Ectodermal cell (in vitro differentiated cells): ENCODE data around the gene CTDSP1.

Experiments used
- H3K27ac ChIP-seq: 2 replicates; pipeline ENCODE4 v1.7.0; 2013; ENCODE audit warnings: mild to moderate bottlenecking, low read depth, low read length; ENCODE audit not compliant: insufficient read depth, poor library complexity, severe bottlenecking
- H3K27me3 ChIP-seq: 2 replicates; pipeline ENCODE4 v1.7.0; 2013; ENCODE audit warnings: mild to moderate bottlenecking, low read length; ENCODE audit not compliant: insufficient read depth, control insufficient read depth, poor library complexity, severe bottlenecking
- H3K36me3 ChIP-seq: one replicate; pipeline ENCODE4 v1.7.0; 2013; ENCODE audit warnings: low read length; ENCODE audit not compliant: control insufficient read depth, insufficient read depth
- H3K4me1 ChIP-seq: one replicate; pipeline ENCODE4 v1.7.0; 2013; ENCODE audit warnings: low read length; ENCODE audit not compliant: control insufficient read depth, insufficient read depth
- H3K4me3 ChIP-seq: 2 replicates; pipeline ENCODE4 v1.7.0; 2013; ENCODE audit warnings: low read depth, low read length, control low read depth; ENCODE audit not compliant: insufficient read depth
- H3K9me3 ChIP-seq: 2 replicates; pipeline ENCODE4 v1.7.0; 2013; ENCODE audit warnings: mild to moderate bottlenecking, low read length, moderate library complexity; ENCODE audit not compliant: control insufficient read depth
- WGBS, 2 experiments: methylation state at CpG; one replicate each; pipeline ENCODE4 v1.1.7; 2013; ENCODE audit warnings: missing lambda C conversion rate in 2 of 2; 5-methylcytosine and 5-hydroxymethylcytosine counted together

Gene CTDSP1

DNA sequence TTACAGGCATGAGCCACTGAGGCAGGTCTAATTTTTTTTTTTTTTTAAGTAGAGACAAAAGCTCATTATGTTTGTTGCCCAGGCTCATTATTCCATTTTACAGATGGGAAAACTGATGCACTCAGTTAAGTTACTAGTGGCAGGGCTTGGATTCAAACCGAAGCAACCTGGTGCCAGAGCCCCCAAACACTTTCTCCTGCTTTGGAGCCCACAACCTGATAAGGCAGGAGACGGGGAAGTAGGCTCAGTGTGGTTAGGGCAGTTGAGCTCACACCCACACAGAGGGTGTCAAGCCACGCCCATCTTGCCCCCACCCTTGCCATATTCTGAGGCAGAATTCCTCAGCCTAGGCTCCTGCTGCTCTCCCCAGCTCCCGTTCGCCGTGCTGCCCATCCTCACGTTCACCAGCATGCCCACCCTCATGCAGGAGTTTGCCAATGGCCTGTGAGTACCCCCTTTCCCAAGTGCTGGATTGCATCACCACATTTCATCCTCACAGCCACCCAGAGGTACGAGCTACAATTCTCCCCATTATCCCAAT lies 5.8 kb upstream of the CTDSP1 start:
- H3K4me3 ChIP-seq: no peak overlapping the region
- peaks cover 16% of the 10 kb centered on the region for H3K4me1 ChIP-seq
- WGBS, 2 experiments: 68 to 69% methylated on average over 8 of the region's 8 CpGs
- H3K27ac ChIP-seq: no peak overlapping the region
- H3K27me3 ChIP-seq: peaks cover 26% of the 10 kb centered on the region
- no peaks in the 10 kb centered on the region for H3K36me3 ChIP-seq
- H3K9me3 ChIP-seq: no peaks in the 10 kb centered on the region

DNA sequence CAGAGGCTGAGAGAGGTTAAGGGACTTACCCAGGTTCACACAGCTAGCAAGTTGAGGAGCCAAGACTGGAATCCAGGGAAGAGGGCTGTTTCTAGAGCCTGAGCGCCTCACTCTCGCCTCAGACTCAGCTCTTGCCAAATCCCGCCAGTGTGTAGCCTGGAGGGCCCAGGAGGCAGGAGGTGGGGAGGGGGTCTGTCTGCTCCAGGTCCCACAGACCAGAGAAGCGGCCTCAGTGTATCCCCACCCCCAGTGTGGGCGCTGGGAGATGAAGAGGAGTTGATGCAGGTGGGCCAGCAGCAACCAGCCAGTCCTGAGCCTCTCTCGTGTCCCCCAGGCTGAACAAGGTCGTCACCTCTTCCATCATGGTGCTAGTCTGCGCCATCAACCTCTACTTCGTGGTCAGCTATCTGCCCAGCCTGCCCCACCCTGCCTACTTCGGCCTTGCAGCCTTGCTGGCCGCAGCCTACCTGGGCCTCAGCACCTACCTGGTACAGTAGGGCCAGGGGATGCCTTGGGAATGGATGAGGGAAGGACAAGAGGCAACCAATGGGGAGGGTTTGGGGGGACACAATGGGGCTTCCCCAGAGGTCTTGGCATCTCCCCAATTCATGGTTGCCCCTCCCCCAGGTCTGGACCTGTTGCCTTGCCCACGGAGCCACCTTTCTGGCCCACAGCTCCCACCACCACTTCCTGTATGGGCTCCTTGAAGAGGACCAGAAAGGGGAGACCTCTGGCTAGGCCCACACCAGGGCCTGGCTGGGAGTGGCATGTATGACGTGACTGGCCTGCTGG lies 5.2 kb upstream of the CTDSP1 start:
- H3K9me3 ChIP-seq: no peaks in the 10 kb centered on the region
- WGBS, 2 experiments: 87 to 93% methylated on average over 13 of the region's 13 CpGs

DNA sequence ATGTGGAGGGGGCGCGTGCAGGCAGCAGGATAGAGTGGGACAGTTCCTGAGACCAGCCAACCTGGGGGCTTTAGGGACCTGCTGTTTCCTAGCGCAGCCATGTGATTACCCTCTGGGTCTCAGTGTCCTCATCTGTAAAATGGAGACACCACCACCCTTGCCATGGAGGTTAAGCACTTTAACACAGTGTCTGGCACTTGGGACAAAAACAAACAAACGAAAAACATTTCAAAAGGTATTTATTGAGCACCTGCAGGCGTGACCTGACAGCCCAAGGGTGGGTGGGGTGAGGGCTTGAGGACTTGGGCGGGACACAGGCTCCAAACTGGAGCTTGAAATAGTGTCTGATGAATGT lies 4.6 kb upstream of the CTDSP1 start:
- Histone ChIP-seq H3K4me3 (no peak overlapping the region), H3K9me3 (no peaks in the 10 kb centered on the region), H3K27ac (no peak overlapping the region), H3K27me3 (peaks cover 35% of the 10 kb centered on the region), H3K36me3 (no peaks in the 10 kb centered on the region), H3K4me1 (peaks cover 16% of the 10 kb centered on the region)
- WGBS, 2 experiments: 84 to 89% methylated on average over 5 to 6 of the region's 6 CpGs

More for the DNA sequence above, 5.2 kb upstream of the CTDSP1 start:
- H3K27ac ChIP-seq: no peak overlapping the region
- H3K4me1 ChIP-seq: peaks cover 16% of the 10 kb centered on the region
- no peaks in the 10 kb centered on the region for H3K36me3 ChIP-seq
- H3K27me3 ChIP-seq: peaks cover 33% of the 10 kb centered on the region
- H3K4me3 ChIP-seq: no peak overlapping the region

DNA sequence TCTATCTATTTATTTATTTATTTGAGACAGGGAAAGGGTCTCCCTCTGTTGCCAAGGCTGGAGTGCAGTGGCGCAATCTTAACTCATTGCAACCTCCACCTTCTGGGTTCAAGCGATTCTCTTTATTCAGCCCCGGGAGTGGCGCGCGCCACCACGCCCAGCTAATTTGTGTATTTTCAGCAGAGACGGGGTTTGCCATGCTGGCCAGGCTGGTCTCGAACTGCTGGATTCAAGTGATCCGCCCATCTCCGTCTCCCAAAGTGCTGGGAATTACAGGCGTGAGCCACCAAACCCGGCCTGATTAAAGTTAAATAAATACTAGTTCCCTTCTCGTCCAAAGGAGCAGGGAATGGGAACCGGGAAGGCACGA lies 4.2 kb upstream of the CTDSP1 start:
- no peaks in the 10 kb centered on the region for H3K36me3 ChIP-seq
- no peak overlapping the region for H3K27ac ChIP-seq
- peaks cover 35% of the 10 kb centered on the region for H3K27me3 ChIP-seq
- WGBS, 2 experiments: 20 to 27% methylated on average over 16 of the region's 16 CpGs
- H3K4me3 ChIP-seq: peak overlapping the region; percentile 79
- H3K4me1 ChIP-seq: peaks cover 16% of the 10 kb centered on the region
- H3K9me3 ChIP-seq: no peaks in the 10 kb centered on the region

DNA sequence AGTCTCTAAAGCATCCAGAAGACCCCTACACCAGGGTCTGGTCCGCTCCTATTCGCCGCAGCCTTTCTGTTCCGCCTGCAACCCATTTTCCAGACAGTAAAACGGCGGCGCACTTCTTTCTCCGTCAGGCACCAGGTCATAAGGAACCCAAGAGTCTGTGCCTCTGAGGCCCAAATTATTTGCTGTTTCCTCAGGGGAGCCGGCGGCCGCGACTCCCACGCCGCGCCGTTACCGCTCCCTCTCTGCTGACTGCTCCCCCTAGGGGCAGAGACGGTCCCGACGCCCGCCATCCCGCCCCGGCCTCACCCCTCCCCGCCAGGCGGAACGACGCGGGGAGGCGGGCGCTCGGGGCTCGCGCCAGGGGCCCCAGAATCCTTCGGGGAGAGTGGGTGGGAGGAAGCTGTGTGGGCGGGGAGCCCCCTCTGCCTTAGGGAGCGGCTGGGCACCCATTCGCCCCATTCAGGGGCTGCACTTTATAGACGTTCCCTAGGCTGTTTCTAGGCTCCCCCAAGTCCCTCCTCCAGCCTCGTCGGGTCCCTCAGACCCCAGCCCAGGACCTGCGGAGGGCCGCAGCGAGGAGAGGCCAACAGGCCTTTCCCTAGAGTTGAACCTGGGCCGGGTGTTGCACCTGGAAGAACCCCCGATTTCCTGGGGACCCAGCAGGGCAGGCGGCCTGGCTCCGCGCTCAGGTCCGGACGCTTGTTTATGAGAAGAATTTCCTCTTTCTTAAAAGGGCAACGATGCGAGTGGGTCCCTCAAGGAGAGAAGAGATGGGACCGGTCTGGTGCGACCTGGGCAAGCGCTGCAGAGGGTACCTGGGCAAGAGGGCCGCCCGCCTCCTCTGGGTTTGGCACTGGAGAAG lies 3.6 kb upstream of the CTDSP1 start:
- Histone ChIP-seq H3K27me3 (peaks cover 35% of the 10 kb centered on the region), H3K4me3 (peak overlapping the region; percentile 79), H3K9me3 (no peaks in the 10 kb centered on the region), H3K27ac (peak overlapping the region; percentile 97), H3K36me3 (no peaks in the 10 kb centered on the region), H3K4me1 (peaks cover 16% of the 10 kb centered on the region)
- 0 to 1% methylated on average over 57 of the region's 57 CpGs for WGBS, 2 experiments

DNA sequence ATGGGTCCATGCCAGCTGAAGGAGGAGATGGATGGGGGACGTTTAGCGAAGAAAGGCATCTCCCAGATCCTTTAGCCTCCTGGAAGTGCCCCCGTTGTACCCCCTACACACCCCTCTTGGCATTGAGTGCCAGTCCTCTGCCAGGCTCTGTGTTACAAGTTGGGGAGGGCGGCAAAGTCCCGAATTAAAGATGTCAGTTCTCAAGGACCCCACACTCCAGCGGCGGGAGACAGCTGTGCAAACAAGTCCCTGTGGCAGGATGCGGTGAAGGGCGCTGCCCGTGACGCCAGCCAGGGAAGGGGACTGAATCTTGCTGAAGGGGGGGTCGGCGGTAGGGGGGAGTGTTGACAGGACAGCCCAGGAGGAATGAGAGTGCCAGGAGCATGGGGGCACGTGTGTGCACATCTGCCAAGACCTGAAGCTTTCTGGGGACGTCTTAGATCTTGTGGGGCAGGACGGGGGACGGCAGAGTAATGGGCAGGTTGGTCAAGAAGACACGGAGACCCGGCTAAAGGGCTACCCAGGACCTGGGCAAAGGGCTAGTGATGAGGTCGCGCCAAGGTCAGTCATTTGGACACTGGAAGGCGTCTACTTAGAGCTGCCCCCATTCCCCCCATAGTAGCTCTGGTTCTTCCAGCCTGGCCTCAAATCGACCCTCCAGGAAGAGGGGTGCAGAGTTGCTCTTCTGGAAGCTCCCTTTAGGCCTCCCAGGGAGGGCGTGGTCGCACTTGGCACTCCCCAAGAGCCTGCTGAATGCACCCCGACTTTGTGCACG lies 2.8 kb upstream of the CTDSP1 start:
- Histone ChIP-seq H3K9me3 (no peaks in the 10 kb centered on the region), H3K27ac (no peak overlapping the region), H3K27me3 (peaks cover 35% of the 10 kb centered on the region), H3K36me3 (no peaks in the 10 kb centered on the region), H3K4me1 (peaks cover 22% of the 10 kb centered on the region), H3K4me3 (peak overlapping the region; percentile 79)
- WGBS, 2 experiments: 1 to 2% methylated on average over 27 of the region's 27 CpGs

DNA sequence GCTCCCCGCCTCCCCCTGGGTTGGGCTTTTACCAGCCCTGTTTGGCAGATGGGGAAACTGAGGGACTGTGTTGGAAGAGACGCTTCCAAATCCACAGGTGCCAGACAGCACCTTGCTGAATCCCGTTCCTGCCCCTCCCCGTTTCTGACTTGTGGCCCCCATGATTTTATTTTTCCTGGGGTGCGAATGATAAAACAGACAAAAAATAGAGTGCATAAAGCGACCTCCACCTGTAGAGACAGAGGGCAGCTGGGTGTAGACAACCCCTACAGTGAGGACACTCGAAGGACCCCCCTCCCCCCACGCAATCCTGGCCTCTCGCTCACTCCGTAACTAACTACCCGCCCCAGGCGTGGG lies 2.2 kb upstream of the CTDSP1 start:
- WGBS, 2 experiments: 4 to 5% methylated on average over 12 of the region's 12 CpGs
- H3K4me3 ChIP-seq: no peak overlapping the region
- H3K27ac ChIP-seq: no peak overlapping the region
- no peaks in the 10 kb centered on the region for H3K9me3 ChIP-seq
- peaks cover 35% of the 10 kb centered on the region for H3K27me3 ChIP-seq
- H3K4me1 ChIP-seq: peaks cover 22% of the 10 kb centered on the region
- H3K36me3 ChIP-seq: peaks cover 2% of the 10 kb centered on the region

DNA sequence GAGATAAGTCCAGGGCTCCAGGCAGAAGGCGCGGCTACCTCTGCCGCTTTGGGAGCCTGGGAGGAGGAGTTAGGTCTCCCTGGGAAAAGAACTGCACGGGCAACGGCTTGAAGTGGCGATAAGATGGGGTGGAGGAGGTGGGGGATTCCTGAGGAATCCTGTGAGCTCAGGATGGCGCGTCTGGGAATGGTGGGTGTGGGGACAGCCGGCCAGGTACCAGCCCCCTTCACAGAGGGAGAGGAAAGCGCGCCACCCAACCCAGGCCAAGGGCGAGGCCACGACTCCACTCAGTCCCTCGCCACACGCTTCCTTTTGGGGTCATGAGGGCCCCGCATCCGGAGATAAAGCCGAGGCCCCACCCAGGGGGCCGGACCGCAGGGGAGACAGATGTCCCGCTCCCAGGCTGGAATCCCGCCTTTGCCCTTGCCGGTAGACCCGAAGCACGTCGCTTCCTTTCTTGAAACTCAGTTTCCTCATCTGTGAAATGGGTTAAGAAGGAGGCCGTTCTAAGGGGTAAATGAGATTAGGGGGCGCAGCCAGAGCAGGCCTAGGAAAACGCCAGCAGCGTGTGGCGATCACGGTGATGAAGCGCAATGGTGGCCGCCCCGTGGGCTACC lies 1.7 kb upstream of the CTDSP1 start:
- H3K4me1 ChIP-seq: peaks cover 22% of the 10 kb centered on the region
- no peaks in the 10 kb centered on the region for H3K9me3 ChIP-seq
- WGBS, 2 experiments: 2% methylated on average over 35 of the region's 35 CpGs
- H3K4me3 ChIP-seq: peak overlapping the region; percentile 68
- peaks cover 7% of the 10 kb centered on the region for H3K36me3 ChIP-seq
- peaks cover 35% of the 10 kb centered on the region for H3K27me3 ChIP-seq
- H3K27ac ChIP-seq: no peak overlapping the region

DNA sequence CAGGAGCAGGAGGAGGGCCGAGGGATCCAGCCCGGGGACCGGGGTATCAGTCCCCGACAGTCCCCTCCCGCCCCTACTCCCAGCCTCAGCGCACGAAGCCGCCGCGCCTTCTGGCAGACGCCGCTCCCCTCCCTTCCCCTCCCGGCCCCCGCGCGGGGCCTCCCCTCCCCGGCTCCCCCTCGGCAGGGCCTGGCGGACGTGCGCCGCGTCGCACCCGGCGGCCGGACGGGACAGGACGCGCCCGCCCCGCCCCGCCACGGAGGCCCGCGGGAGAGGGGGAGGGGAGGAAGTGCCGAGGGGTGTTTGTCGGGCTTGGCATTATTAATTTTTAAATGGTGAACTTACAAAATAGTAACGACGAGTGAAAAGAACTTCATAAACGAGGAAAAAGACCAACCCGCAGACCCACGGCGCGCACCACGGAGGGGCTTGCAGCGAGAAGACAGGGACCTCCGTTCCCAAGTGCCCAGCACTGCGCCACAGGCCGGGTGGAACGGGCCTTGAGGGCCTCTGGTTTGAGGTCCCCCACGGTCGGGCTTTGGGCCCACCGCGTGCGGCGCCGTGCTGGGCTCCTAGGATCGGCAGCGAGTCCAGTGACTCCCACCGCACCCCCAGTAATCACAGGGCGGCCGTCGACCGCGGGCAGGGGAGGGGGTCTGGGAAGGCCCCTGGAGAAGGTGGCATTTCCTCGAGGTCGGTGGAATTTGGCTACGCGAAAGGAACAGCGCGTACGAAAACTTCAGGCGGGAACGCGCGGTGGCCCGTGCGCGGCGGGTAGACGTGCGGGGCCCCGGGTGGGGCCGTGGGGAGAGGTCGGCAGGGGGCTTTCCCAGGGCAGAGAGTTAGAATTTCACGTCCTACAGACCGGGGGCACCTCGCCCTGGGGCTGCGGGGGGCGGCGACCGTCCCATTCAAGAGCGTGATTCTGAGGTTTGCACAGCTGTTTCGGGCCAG lies 954 bp upstream of the CTDSP1 start:
- H3K9me3 ChIP-seq: no peaks in the 10 kb centered on the region
- H3K36me3 ChIP-seq: peaks cover 7% of the 10 kb centered on the region
- peaks cover 35% of the 10 kb centered on the region for H3K27me3 ChIP-seq
- H3K27ac ChIP-seq: no peak overlapping the region
- WGBS, 2 experiments: 1% methylated on average over 93 to 95 of the region's 95 CpGs
- H3K4me1 ChIP-seq: peaks cover 22% of the 10 kb centered on the region
- peak overlapping the region; percentile 68 for H3K4me3 ChIP-seq
